Stimulated activated CD4-positive, alpha-beta T cell treated with anti-CD3 and anti-CD28 coated beads, Interleukin-2, amount 100 ng/mL, for 24 hours (primary cell): ENCODE measurements around the gene VPS51.

Experiments
- DNase-seq, 2 donors: peaks; one replicate each; pipeline ENCODE4 v3.0.0-alpha.2; 2020

Gene VPS51

GRCh38 chr11:65077451-65077850 is 18.6 kb upstream of the VPS51 start:
- DNase-seq, result no peak

- DNase-seq, result peak; percentile 72 to 75
Observed at GRCh38 chr11:65078151-65078550, 17.9 kb upstream of the VPS51 start.

GRCh38 chr11:65078786-65079342 is 17.1 kb upstream of the VPS51 start:
- no peak for DNase-seq

- DNase-seq, result no peak
Observed at GRCh38 chr11:65083134-65083833, 12.7 kb upstream of the VPS51 start.

GRCh38 chr11:65083834-65084597 is 12.0 kb upstream of the VPS51 start, which contains the start of the genes CDCA5 and ZFPL1:
TSS of gene CDCA5 (minus strand) at chr11:65084040. CDS start at chr11:65083978, 62 bp downstream.
TSS of gene ZFPL1 (plus strand) at chr11:65084222. CDS start at chr11:65084699, 477 bp downstream.
- peak; percentile 97 for DNase-seq

GRCh38 chr11:65084598-65085375 is 11.2 kb upstream of the VPS51 start:
- no peak for DNase-seq

- no peak for DNase-seq
Observed at GRCh38 chr11:65085446-65085845, 10.6 kb upstream of the VPS51 start.

- DNase-seq, result no peak
Observed at GRCh38 chr11:65086809-65087208, 9.2 kb upstream of the VPS51 start.

GRCh38 chr11:65087216-65087615 is 8.8 kb upstream of the VPS51 start:
- DNase-seq, result no peak

- DNase-seq, result no peak
Observed at GRCh38 chr11:65087827-65088226, 8.2 kb upstream of the VPS51 start.

- no peak for DNase-seq
Observed at GRCh38 chr11:65089621-65090020, 6.4 kb upstream of the VPS51 start.

GRCh38 chr11:65090628-65091027 is 5.4 kb upstream of the VPS51 start:
- DNase-seq, result no peak

- no peak for DNase-seq
Observed at GRCh38 chr11:65095427-65095826, 587 bp upstream of the VPS51 start.

GRCh38 chr11:65096926-65097325 is 912 bp downstream of the VPS51 start:
- no peak for DNase-seq

- DNase-seq, result no peak
Observed at GRCh38 chr11:65100674-65101350, 4.8 kb downstream of the VPS51 start.

GRCh38 chr11:65102142-65103095 is 6.4 kb downstream of the VPS51 start:
- no peak for DNase-seq

- DNase-seq, result no peak
Observed at GRCh38 chr11:65103476-65103875, 7.5 kb downstream of the VPS51 start.

GRCh38 chr11:65104628-65105027 is 8.6 kb downstream of the VPS51 start:
- no peak for DNase-seq

GRCh38 chr11:65107078-65107477 is 11.1 kb downstream of the VPS51 start:
- no peak for DNase-seq

GRCh38 chr11:65107751-65108468 is 11.9 kb downstream of the VPS51 start:
- DNase-seq, result no peak
